ENCODE data around the gene KCNIP2. TPM values are rescaled to one million over a fixed set of nuclear protein-coding genes. Genes with fewer than 3 reads are reported as not detected.

KCNIP2 gene
- total and polyA plus RNA-seq, 2 of the 13 experiments (the other 11 are each of a cell fraction or from before 2014, with no cell fraction given), result 0.42 to 0.70 TPM

DNA sequence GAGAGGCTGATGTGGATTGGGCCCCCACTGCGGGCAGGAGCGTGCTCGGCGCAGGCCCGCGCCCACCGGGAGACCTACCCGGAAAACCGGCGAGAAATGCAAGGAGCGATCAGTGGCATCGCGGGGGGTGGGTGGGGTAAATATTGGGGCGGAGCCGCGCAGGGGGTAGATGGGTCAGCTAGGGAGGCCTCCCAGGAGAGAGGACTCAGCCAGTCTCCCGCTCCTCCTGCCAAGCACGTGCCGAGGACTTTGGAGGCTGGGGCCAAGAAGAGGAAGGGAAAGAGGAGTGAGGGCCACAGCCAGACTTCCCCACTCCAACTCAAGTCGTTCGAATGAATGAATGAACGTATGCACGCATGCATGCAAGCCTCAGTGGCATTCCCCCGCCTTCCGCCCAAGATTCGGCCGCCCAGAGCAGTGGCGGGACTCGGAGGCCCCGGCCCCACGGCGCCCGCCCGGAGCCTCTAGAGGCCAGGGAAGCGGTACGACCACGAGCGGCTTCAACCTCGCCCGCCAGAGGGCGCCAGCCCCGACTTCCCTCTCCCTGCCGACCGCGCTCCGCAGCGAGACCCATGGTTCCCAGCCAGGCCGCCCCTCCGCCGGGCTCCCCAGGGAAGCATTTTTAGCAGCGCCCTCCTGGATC lies 63.9 kb downstream of the KCNIP2 start (continued):
- peak; percentile 36 for TF ChIP-seq AGO1 (IDR thresholded peaks at IDR 0.05; ENCODE audit: low read depth, low read length, poor library complexity, severe bottlenecking)
- TF ChIP-seq TOE1 (CRISPR knock-in tag; IDR thresholded peaks at IDR 0.05), result no peak
- TF ChIP-seq CAMTA2 (CRISPR knock-in tag; IDR thresholded peaks at IDR 0.05; ENCODE audit: borderline replicate concordance), result no peak
- TF ChIP-seq IRX3 (CRISPR knock-in tag; IDR thresholded peaks at IDR 0.05; ENCODE audit: borderline replicate concordance, low read depth), result no peak
- TF ChIP-seq ZFAT (CRISPR knock-in tag; conservative IDR thresholded peaks at IDR 0.05), result no peak
- TF ChIP-seq HES4 (CRISPR knock-in tag; IDR thresholded peaks at IDR 0.05; ENCODE audit: borderline replicate concordance), result no peak
- no peak for TF ChIP-seq PPARG (CRISPR knock-in tag; conservative IDR thresholded peaks at IDR 0.05)
- TF ChIP-seq SIX1 (CRISPR knock-in tag; IDR thresholded peaks at IDR 0.05; ENCODE audit: borderline replicate concordance), result no peak
- TF ChIP-seq, protein P1, sequence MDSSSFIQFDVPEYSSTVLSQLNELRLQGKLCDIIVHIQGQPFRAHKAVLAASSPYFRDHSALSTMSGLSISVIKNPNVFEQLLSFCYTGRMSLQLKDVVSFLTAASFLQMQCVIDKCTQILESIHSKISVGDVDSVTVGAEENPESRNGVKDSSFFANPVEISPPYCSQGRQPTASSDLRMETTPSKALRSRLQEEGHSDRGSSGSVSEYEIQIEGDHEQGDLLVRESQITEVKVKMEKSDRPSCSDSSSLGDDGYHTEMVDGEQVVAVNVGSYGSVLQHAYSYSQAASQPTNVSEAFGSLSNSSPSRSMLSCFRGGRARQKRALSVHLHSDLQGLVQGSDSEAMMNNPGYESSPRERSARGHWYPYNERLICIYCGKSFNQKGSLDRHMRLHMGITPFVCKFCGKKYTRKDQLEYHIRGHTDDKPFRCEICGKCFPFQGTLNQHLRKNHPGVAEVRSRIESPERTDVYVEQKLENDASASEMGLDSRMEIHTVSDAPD (CRISPR knock-in tag; IDR thresholded peaks at IDR 0.05), result no peak
- TF ChIP-seq ELF4 (CRISPR knock-in tag; IDR thresholded peaks at IDR 0.05; ENCODE audit: borderline replicate concordance), result no peak
- no peak for TF ChIP-seq SKIL (CRISPR knock-in tag; IDR thresholded peaks at IDR 0.05; ENCODE audit: borderline replicate concordance)
- no peak for TF ChIP-seq ZFYVE20 (CRISPR knock-in tag; IDR thresholded peaks at IDR 0.05; ENCODE audit: borderline replicate concordance, low read depth)
- no peak for TF ChIP-seq MTF2 (CRISPR knock-in tag; IDR thresholded peaks at IDR 0.05; ENCODE audit: borderline replicate concordance)
- no peak for TF ChIP-seq KDM6A (CRISPR knock-in tag; IDR thresholded peaks at IDR 0.05; ENCODE audit: low read depth)
- TF ChIP-seq ZNF563 (CRISPR knock-in tag; IDR thresholded peaks at IDR 0.05), result no peak
- TF ChIP-seq SMYD3 (CRISPR knock-in tag; IDR thresholded peaks at IDR 0.05), result no peak
- TF ChIP-seq, protein P2, sequence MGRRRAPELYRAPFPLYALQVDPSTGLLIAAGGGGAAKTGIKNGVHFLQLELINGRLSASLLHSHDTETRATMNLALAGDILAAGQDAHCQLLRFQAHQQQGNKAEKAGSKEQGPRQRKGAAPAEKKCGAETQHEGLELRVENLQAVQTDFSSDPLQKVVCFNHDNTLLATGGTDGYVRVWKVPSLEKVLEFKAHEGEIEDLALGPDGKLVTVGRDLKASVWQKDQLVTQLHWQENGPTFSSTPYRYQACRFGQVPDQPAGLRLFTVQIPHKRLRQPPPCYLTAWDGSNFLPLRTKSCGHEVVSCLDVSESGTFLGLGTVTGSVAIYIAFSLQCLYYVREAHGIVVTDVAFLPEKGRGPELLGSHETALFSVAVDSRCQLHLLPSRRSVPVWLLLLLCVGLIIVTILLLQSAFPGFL (CRISPR knock-in tag; IDR thresholded peaks at IDR 0.05), result no peak
- 0 out of 2 replicates have a peak, but pooled peaks have one; percentile 20 for TF ChIP-seq ZNF776 (CRISPR knock-in tag; IDR thresholded peaks at IDR 0.05)
- TF ChIP-seq TCF7L2 (IDR thresholded peaks at IDR 0.05; ENCODE audit: low read depth, low read length), result no peak
- TF ChIP-seq ZNF841 (CRISPR knock-in tag; IDR thresholded peaks at IDR 0.05; ENCODE audit: borderline replicate concordance), result no peak
- TF ChIP-seq EEA1 (CRISPR knock-in tag; IDR thresholded peaks at IDR 0.05; ENCODE audit: borderline replicate concordance), result no peak
- no peak for TF ChIP-seq SCMH1 (CRISPR knock-in tag; IDR thresholded peaks at IDR 0.05; ENCODE audit: borderline replicate concordance)
- no peak for TF ChIP-seq ARHGAP35 (CRISPR knock-in tag; IDR thresholded peaks at IDR 0.05; ENCODE audit: borderline replicate concordance)
- TF ChIP-seq KDM5B (CRISPR knock-in tag; IDR thresholded peaks at IDR 0.05; ENCODE audit: borderline replicate concordance), result no peak
- peak; percentile 54; the same call in 1 of the 2 replicates for TF ChIP-seq MYC (CRISPR knock-in tag; IDR thresholded peaks at IDR 0.05; ENCODE audit: borderline replicate concordance)
